ENCODE measurements around the gene FKBP1B.

DNA sequence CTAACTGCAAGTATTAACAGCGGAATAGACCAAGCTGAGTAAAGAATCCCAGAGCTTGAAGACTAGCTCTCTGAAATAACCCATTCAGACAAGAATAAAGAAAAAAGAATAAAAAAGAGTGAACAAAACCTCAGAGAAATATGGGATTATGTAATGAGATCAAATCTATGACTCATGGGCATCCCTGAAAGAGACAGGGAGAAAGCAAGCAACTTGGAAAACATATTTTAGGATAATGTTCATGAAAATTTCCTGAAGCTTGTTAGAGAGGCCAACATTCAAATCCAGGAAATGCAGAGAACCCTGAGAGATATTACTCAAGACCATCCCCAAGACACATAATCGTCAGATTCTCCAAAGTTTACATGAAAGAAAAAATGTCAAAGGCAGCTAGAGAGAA lies 56.3 kb downstream of the FKBP1B start:
- TF ChIP-seq POLR2AphosphoS5 (IDR thresholded peaks at IDR 0.05; ENCODE audit: low read depth, low read length) (no peak), EZH2 (IDR thresholded peaks at IDR 0.05) (no peak), POLR2A (IDR thresholded peaks at IDR 0.05; ENCODE audit: borderline replicate concordance, extremely low read depth, insufficient read depth, insufficient read length) (no peak), SRF (IDR thresholded peaks at IDR 0.05; ENCODE audit: low read depth) (no peak), ZFX (IDR thresholded peaks at IDR 0.05) (no peak), ELF1 (IDR thresholded peaks at IDR 0.05; ENCODE audit: borderline replicate concordance, low read depth) (no peak), YY1 (IDR thresholded peaks at IDR 0.05; ENCODE audit: extremely low read depth, insufficient replicate concordance, low read depth, low read length) (no peak), EZH2phosphoT487 (IDR thresholded peaks at IDR 0.05; ENCODE audit: borderline replicate concordance) (no peak), SP1 (IDR thresholded peaks at IDR 0.05; ENCODE audit: low read depth) (no peak), RAD21 (IDR thresholded peaks at IDR 0.05; ENCODE audit: low read depth) (no peak), ZNF274 (IDR thresholded peaks at IDR 0.05; ENCODE audit: low read depth, low read length) (no peak), JUND (IDR thresholded peaks at IDR 0.05) (no peak)
- TF ChIP-seq, protein P1, sequence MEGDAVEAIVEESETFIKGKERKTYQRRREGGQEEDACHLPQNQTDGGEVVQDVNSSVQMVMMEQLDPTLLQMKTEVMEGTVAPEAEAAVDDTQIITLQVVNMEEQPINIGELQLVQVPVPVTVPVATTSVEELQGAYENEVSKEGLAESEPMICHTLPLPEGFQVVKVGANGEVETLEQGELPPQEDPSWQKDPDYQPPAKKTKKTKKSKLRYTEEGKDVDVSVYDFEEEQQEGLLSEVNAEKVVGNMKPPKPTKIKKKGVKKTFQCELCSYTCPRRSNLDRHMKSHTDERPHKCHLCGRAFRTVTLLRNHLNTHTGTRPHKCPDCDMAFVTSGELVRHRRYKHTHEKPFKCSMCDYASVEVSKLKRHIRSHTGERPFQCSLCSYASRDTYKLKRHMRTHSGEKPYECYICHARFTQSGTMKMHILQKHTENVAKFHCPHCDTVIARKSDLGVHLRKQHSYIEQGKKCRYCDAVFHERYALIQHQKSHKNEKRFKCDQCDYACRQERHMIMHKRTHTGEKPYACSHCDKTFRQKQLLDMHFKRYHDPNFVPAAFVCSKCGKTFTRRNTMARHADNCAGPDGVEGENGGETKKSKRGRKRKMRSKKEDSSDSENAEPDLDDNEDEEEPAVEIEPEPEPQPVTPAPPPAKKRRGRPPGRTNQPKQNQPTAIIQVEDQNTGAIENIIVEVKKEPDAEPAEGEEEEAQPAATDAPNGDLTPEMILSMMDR (IDR thresholded peaks at IDR 0.05 in 2 of 3, conservative IDR thresholded peaks at IDR 0.05 in 1 of 3; ENCODE audit: borderline replicate concordance in 1 of 3, insufficient read depth in 1 of 3, low read depth in 2 of 3, low read length in 2 of 3) = no peak
- TF ChIP-seq, protein P2, sequence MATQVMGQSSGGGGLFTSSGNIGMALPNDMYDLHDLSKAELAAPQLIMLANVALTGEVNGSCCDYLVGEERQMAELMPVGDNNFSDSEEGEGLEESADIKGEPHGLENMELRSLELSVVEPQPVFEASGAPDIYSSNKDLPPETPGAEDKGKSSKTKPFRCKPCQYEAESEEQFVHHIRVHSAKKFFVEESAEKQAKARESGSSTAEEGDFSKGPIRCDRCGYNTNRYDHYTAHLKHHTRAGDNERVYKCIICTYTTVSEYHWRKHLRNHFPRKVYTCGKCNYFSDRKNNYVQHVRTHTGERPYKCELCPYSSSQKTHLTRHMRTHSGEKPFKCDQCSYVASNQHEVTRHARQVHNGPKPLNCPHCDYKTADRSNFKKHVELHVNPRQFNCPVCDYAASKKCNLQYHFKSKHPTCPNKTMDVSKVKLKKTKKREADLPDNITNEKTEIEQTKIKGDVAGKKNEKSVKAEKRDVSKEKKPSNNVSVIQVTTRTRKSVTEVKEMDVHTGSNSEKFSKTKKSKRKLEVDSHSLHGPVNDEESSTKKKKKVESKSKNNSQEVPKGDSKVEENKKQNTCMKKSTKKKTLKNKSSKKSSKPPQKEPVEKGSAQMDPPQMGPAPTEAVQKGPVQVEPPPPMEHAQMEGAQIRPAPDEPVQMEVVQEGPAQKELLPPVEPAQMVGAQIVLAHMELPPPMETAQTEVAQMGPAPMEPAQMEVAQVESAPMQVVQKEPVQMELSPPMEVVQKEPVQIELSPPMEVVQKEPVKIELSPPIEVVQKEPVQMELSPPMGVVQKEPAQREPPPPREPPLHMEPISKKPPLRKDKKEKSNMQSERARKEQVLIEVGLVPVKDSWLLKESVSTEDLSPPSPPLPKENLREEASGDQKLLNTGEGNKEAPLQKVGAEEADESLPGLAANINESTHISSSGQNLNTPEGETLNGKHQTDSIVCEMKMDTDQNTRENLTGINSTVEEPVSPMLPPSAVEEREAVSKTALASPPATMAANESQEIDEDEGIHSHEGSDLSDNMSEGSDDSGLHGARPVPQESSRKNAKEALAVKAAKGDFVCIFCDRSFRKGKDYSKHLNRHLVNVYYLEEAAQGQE (IDR thresholded peaks at IDR 0.05; ENCODE audit: low read depth) = no peak
